Measurements from ENCODE around the gene TNFAIP2.
"Not testable (repeated sequence)": the region's sequence is repeated elsewhere in the genome, so short reads cannot be mapped to it uniquely, and the experiment has no call there.

DNA sequence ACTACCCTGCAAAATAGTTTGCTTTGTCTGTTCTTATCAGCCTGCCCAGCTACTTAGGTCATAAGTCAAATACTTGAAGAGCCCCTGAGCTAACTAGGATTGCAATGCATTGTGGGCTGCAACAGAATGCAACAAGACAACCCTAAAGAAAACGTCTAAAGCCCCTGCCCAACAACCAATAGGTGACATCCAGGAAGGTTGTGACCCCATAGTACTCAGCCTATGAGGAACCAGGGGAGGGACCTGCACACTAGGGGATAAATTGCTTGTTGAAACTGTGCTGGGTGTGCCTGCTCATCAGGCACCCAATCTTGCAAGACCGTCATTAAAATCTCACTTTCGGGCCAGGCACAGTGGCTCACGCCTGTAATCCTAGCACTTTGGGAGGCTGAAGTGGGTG is 52.9 kb downstream of the TNFAIP2 start:
- TF ChIP-seq, protein P1, sequence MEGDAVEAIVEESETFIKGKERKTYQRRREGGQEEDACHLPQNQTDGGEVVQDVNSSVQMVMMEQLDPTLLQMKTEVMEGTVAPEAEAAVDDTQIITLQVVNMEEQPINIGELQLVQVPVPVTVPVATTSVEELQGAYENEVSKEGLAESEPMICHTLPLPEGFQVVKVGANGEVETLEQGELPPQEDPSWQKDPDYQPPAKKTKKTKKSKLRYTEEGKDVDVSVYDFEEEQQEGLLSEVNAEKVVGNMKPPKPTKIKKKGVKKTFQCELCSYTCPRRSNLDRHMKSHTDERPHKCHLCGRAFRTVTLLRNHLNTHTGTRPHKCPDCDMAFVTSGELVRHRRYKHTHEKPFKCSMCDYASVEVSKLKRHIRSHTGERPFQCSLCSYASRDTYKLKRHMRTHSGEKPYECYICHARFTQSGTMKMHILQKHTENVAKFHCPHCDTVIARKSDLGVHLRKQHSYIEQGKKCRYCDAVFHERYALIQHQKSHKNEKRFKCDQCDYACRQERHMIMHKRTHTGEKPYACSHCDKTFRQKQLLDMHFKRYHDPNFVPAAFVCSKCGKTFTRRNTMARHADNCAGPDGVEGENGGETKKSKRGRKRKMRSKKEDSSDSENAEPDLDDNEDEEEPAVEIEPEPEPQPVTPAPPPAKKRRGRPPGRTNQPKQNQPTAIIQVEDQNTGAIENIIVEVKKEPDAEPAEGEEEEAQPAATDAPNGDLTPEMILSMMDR (IDR thresholded peaks at IDR 0.05), result not testable (repeated sequence)
- TF ChIP-seq POLR2A (IDR thresholded peaks at IDR 0.05); EP300 (IDR thresholded peaks at IDR 0.05; ENCODE audit: low read depth): not testable (repeated sequence)

All from transverse colon (tissue), 3 donors.